Stimulated activated naive CD8-positive, alpha-beta T cell treated with anti-CD3 and anti-CD28 coated beads, Interleukin-15, amount 100 ng/mL, for 72 hours (primary cell): ENCODE data around the gene SMIM36.
"Not testable (repeated sequence)": the region's sequence is repeated elsewhere in the genome, so short reads cannot be mapped to it uniquely, and the experiment has no call there.

ENCODE experiments used
- ATAC-seq: fragments of 150-1000 bp; cut with Tn5 transposase; 2 replicates; pipeline ENCODE4 v1.10.0; 2021; ENCODE audit warnings: mild to moderate bottlenecking, moderate library complexity
- DNase-seq, 2 donors: peaks; one replicate each; pipeline ENCODE4 v3.0.0; 2021 to 2022
- H3K27ac Mint-ChIP-seq, 2 donors: one replicate each; pipeline ENCODE4 v1.8.0; 2022; ENCODE audit warnings: mild to moderate bottlenecking in 2 of 2, mixed read lengths in 2 of 2, moderate library complexity in 2 of 2
- H3K27me3 Mint-ChIP-seq: one replicate; pipeline ENCODE4 v1.8.0; 2022; ENCODE audit warnings: mixed read lengths
- H3K4me1 Mint-ChIP-seq: one replicate; pipeline ENCODE4 v1.8.0; 2022; ENCODE audit warnings: mild to moderate bottlenecking, mixed read lengths
- H3K4me3 Mint-ChIP-seq, 2 donors: one replicate each; pipeline ENCODE4 v1.8.0; 2022; ENCODE audit warnings: mild to moderate bottlenecking in 2 of 2, mixed read lengths in 2 of 2, moderate library complexity in 1 of 2
- H3K9me3 Mint-ChIP-seq, 2 donors: one replicate each; pipeline ENCODE4 v1.8.0; 2022; ENCODE audit warnings: mixed read lengths in 2 of 2

The SMIM36 gene

DNA sequence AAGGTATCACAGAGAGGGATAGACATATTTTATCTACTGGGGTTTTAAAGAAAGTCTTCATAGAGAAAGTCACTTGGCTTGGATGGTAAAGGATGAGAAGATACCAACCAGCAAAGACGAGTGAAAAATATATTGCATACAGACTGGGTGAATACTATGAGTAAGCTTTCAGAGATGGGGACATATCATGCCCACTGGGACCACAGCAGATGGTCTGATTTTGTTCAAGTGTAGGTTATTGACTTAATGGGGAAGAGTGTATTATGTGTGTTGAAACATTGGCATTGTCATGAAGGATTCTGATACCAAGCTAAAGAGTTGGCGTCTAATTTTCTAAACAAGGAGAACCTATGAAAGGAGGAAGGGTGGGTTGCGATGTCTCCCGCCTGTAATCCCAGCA lies 75.8 kb downstream of the SMIM36 start:
- Mint-ChIP-seq H3K4me3 (no peak overlapping the region), H3K9me3 (no peaks in the 10 kb centered on the region), H3K4me1 (peaks cover 61% of the 10 kb centered on the region), H3K27me3 (peaks cover 18% of the 10 kb centered on the region), H3K27ac (no peak overlapping the region)
- DNase-seq: no peak
- ATAC-seq: no peak

DNA sequence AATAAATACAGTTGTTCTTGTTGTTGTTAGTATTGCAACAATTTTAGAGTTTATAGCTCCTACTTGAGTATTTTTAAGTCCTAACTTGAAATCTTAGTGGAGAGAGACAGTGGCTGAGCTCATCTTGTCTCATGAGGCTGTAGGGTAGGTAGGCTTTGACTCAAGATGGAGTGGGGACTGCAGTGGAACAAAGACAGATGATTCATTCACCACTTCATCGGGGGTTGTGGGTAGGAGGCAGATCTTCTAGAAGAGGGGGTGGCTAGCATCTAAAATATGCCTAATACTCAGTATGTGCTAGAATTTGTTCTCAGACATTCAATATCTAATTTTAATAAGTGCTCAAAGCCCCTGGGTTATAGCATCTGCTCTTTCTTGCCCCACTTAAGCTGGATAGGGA lies 76.5 kb downstream of the SMIM36 start:
- peak in 1 of 2 donors; percentile 43 for DNase-seq
- ATAC-seq: peak; percentile 96

DNA sequence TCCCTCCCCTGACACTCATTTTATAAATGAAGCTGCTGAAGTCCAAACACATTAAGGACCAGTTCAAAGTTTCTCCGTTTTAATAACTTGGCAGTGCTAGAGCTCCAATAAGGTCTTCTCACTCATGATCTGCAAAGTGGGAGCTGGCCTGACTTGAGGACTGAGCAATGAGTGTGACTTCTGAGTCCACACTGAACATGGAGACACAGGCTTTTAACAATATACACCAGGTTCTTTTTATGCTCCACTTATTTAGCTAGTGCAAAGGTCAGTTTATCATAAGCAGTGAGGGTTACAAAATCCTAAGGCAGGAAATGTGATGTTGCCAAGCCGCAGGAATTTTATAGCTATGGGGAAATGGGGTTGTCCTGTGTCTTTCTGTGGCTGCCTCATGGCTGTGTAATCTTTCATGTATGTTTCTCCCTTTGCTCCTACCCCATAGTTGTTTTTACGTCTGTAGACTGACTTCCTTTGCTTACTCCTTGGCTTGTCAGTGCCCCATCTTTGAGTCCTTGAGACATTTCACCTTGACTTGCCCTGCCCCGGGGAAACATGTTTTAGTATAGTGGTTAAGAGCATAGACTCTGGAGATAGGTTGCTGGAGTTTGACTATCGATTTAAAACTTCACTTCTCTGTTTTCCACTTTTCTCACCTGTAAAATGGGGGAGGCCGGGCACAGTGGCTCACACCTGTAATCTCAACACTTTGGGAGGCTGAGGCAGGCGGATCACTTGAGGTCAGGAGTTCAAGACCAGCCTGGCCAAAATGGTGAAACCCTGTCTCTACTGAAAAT lies 77.4 kb downstream of the SMIM36 start:
- H3K27ac Mint-ChIP-seq: no peak overlapping the region
- peaks cover 61% of the 10 kb centered on the region for H3K4me1 Mint-ChIP-seq

More for the DNA sequence above, 76.5 kb downstream of the SMIM36 start:
- Mint-ChIP-seq H3K4me3 (no peak overlapping the region), H3K27ac (no peak overlapping the region), H3K9me3 (no peaks in the 10 kb centered on the region), H3K4me1 (peaks cover 61% of the 10 kb centered on the region), H3K27me3 (peaks cover 18% of the 10 kb centered on the region)

DNA sequence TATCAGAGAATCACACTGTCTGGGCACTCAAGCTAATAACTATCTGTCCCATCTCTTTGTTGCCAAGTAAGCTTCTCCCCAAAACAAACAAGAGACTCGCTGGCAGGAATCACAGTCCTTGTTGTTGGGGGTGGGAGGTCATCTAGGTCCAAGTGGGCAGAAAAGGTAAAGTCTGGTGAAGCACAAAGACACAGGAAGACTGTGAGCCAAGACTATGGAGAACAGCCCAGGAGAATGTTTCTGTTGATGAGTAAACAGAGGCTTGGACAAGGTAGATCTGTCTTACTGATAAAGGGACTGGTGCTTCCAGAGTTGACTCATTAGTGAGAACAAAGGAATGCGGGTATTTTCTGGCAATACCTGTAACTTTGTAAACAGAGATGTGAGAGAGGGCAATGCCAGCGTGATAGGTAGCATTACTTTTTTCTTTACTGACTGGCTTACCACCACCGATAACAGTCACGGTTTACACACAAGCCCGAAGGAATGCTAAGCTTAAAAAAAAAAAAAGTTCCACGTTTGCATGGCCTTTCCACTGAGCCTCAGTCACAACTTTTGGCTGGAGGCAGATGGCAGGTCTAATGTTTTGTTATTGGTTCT lies 78.1 kb downstream of the SMIM36 start:
- Mint-ChIP-seq H3K9me3 (no peaks in the 10 kb centered on the region), H3K4me1 (peaks cover 63% of the 10 kb centered on the region), H3K27ac (no peak overlapping the region), H3K27me3 (peaks cover 14% of the 10 kb centered on the region), H3K4me3 (peak overlapping the region in 1 of 2 donors; percentile 58)
- DNase-seq (no peak), ATAC-seq (no peak)

More for the DNA sequence above, 77.4 kb downstream of the SMIM36 start:
- Mint-ChIP-seq H3K9me3 (no peaks in the 10 kb centered on the region), H3K27me3 (peaks cover 18% of the 10 kb centered on the region), H3K4me3 (no peak overlapping the region)
- DNase-seq (no peak), ATAC-seq (no peak)

DNA sequence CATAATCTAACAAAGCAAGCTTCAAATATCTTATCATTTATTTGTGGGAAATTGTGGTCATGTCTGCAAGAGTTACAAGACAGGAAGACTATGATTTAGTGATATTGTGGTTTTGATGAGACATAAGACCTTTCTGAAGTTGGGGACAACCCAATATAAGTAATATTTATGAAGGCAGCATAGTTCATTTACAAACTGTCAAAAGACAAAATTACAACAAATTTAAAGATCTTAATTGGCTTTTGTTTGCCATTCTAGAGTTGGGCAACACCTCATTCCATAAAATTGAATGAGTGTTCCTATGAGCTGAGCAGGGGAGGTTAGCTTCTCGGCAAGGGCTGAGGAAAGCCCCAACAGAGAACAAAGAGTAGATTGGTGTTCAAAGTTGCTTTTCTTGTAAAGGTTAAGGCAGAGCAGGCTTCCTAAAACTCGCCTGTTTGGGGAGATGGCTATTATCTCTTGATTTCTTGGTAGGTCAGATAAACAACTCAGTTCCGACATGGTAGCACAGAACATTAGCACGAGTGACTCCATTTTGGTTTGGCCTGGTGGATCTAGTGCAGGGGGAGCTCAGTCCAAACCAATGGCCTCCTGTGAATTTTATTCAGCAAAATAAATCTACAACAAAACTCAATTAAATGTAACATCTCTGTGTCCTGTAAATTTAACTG lies 78.8 kb downstream of the SMIM36 start:
- H3K4me3 Mint-ChIP-seq: peak overlapping the region; percentile 58 to 59
- no peak overlapping the region for H3K27ac Mint-ChIP-seq
- no peak for DNase-seq
- H3K4me1 Mint-ChIP-seq: peaks cover 66% of the 10 kb centered on the region
- H3K9me3 Mint-ChIP-seq: no peaks in the 10 kb centered on the region
- peaks cover 8% of the 10 kb centered on the region for H3K27me3 Mint-ChIP-seq
- no peak for ATAC-seq

DNA sequence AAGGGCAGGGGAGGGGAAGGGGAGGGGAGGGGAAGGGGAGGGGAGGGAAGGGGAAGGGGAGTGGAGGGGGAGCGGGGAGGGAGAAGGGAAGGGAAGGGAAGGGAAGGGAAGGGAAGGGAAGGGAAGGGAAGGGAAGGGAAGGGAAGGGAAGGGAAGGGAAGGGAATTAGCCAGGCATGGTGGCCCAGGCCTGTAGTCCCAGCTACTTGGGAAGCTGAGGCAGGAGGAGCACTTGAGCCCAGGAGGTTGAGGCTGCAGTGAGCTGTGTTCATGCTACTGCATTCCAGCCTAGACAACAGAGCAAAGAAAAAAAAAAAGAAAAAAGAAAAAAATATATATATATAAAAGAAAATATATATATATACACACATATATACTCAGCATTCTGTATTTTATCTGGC lies 79.3 kb downstream of the SMIM36 start:
- DNase-seq, H3K4me3 Mint-ChIP-seq, H3K9me3 Mint-ChIP-seq, ATAC-seq, H3K27me3 Mint-ChIP-seq, H3K27ac Mint-ChIP-seq: not testable (repeated sequence)
- H3K4me1 Mint-ChIP-seq: peaks cover 66% of the 10 kb centered on the region

DNA sequence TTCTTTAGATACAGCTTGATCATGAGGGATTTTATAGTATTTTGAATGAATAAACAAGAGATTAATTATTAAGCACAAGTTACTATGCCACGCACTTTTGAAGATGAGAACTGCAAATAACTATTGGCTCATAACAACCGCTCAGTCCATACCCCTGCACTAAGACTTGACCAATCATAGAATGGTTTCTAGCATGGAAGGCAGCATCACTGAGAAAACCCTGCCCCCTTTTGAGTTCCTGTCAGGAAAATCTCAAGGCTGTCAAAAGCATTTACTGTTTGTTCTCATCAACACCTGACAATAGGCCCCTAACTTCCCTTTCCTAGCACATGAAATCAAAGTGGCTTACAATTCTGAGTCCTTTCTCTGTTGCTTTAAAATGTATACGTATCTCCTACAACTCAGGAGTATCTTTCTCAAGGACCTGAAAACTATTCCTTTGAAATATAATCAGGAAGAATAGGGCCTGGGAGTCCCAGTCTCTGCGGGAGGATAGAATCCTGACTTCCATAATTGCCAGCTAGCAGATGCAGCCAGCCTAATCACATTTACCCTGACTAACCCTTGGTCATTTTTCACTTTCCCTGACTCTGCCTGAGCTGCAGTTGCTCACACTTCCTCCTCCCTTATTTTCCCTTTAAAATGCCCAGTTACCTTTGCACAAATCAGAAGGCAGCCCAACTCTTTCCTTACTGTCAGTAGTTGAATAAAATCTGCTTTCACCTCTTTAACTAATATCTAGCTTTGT lies 80.5 kb downstream of the SMIM36 start:
- no peak overlapping the region for H3K4me3 Mint-ChIP-seq
- no peaks in the 10 kb centered on the region for H3K9me3 Mint-ChIP-seq
- ATAC-seq (no peak), DNase-seq (no peak)
- H3K27me3 Mint-ChIP-seq: peaks cover 4% of the 10 kb centered on the region
- peaks cover 62% of the 10 kb centered on the region for H3K4me1 Mint-ChIP-seq
- no peak overlapping the region for H3K27ac Mint-ChIP-seq

DNA sequence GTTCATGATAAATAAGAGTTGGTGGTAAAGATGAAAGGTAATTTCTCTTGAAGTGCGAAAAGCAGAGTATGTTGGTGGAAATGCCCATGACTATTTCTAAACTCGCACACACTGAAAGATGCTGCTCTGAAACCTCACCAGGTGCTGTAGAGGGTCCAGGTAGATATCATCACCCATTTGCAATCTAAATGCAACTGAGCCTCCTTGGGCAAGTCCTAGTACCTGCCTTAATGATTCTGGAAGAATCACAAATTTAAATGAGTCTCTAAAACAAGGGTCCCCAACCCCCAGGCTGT lies 83.7 kb downstream of the SMIM36 start:
- Mint-ChIP-seq H3K4me1 (peaks cover 34% of the 10 kb centered on the region), H3K27ac (no peak overlapping the region), H3K4me3 (peak overlapping the region in 1 of 2 donors; percentile 9), H3K9me3 (no peaks in the 10 kb centered on the region), H3K27me3 (peaks cover 36% of the 10 kb centered on the region)
- peak; percentile 66 for ATAC-seq
- DNase-seq: no peak

DNA sequence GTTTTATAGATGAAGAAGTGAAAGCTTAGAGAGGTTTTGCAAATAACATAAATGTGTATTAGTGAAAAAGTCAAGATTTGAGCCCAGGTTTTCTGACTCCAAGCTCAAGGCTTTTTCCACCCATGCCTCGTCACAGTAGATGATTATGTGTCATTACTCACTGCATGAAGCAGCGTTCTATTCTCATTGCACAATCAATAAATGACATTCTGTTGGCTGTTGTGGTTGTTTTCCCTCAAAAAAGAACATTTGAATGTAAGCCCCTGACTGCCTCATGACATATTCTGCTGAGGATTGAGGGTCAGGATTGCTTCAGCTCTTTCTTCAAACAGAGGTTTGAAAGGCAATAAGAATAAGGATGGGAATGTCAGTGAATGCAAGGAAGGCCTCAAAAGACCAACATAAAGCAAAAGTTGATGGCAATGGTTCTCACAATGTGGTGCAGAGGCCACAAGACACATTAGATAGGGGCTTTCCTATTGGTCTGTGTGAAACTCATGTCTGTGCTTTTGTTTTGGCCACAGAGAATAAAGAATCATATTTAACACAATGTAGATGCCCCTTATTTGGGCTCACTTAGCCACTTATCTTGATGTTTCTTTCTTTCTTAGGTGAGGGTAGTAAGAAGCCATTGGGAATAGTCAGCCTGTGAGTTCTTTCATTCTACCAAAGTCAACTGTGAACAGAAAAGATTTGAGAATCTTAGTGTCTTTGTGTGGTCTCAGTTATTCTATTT lies 84.2 kb downstream of the SMIM36 start:
- peak; percentile 95 for ATAC-seq
- Mint-ChIP-seq H3K9me3 (no peaks in the 10 kb centered on the region), H3K27me3 (peaks cover 36% of the 10 kb centered on the region)

DNA sequence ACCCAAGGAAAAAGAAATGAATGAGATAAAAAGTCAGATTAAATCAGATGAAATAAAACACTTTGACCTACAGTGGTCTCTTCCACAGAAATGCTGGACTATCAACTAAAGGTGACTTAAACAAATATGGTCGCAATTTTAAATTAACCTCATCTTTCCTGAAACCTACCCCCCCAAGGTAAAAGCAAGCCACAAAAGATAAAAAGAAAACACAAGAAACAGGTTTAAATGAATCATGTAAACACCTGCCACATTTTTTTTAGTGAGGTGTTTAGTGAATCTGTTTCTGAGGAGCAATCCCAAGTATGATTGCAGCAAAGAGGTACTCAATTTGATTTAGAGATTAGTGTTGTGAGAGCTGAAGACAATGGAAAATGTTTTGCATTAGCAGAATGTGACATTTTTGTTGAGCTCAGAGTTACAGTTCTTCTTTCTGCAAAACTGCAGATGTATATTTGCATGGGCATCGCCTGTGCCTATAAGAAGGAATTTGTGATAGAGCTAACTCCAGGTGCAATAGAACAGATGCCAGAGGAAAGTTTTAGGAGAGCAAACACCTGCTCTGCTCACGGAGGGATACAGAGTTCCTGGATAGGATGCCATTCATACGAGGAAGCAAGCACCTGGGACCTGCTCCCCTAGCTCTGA lies 86.2 kb downstream of the SMIM36 start:
- no peaks in the 10 kb centered on the region for H3K9me3 Mint-ChIP-seq

More for the DNA sequence above, 84.2 kb downstream of the SMIM36 start:
- DNase-seq: no peak
- peak overlapping the region in 1 of 2 donors; percentile 9 for H3K4me3 Mint-ChIP-seq
- peaks cover 34% of the 10 kb centered on the region for H3K4me1 Mint-ChIP-seq
- no peak overlapping the region for H3K27ac Mint-ChIP-seq

DNA sequence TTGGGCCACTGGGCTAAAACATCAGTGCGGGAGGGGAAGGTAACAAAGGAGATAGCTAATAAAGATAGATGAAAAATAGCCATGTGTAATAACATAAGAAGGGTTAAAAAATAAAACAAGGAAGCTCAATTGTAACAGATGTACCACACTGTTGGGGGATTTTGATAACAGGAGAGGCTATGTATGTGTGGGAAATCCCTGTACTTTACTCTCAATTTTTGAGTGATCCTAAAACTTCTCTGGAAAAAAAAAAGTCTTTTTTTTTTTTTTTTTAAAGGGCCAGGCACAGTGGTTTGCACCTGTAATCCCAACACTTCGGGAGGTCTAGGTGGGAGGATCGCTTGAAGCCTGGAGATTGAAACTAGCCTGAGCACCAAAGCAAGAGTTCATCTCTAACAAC lies 87.7 kb downstream of the SMIM36 start:
- no peak overlapping the region for H3K27ac Mint-ChIP-seq
- DNase-seq: no peak
- peaks cover 36% of the 10 kb centered on the region for H3K27me3 Mint-ChIP-seq
- H3K4me3 Mint-ChIP-seq: no peak overlapping the region
- H3K4me1 Mint-ChIP-seq: peaks cover 37% of the 10 kb centered on the region
- H3K9me3 Mint-ChIP-seq: no peaks in the 10 kb centered on the region
- ATAC-seq: no peak

More for the DNA sequence above, 86.2 kb downstream of the SMIM36 start:
- no peak for ATAC-seq
- Mint-ChIP-seq H3K27me3 (peaks cover 36% of the 10 kb centered on the region), H3K27ac (no peak overlapping the region), H3K4me3 (no peak overlapping the region), H3K4me1 (peaks cover 23% of the 10 kb centered on the region)
- no peak for DNase-seq

DNA sequence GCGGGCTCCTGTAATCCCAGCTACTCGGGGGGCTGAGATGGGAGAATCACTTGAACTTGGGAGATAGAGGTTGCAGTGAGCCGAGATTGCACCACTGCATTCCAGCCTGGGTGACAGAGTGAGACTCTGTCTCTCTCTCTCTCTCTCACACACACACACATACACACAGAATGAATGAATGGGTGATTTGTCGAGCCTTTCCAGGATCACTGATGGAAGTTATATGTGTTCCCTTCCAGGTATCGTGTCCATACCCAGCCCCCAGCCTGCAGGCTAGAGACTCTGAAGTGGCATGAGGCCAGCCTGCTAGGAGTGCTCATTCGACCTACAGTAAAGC lies 88.5 kb downstream of the SMIM36 start:
- H3K27me3 Mint-ChIP-seq: peaks cover 36% of the 10 kb centered on the region
- H3K4me1 Mint-ChIP-seq: peaks cover 39% of the 10 kb centered on the region
- not testable (repeated sequence) for ATAC-seq, H3K9me3 Mint-ChIP-seq, H3K27ac Mint-ChIP-seq, DNase-seq, H3K4me3 Mint-ChIP-seq

DNA sequence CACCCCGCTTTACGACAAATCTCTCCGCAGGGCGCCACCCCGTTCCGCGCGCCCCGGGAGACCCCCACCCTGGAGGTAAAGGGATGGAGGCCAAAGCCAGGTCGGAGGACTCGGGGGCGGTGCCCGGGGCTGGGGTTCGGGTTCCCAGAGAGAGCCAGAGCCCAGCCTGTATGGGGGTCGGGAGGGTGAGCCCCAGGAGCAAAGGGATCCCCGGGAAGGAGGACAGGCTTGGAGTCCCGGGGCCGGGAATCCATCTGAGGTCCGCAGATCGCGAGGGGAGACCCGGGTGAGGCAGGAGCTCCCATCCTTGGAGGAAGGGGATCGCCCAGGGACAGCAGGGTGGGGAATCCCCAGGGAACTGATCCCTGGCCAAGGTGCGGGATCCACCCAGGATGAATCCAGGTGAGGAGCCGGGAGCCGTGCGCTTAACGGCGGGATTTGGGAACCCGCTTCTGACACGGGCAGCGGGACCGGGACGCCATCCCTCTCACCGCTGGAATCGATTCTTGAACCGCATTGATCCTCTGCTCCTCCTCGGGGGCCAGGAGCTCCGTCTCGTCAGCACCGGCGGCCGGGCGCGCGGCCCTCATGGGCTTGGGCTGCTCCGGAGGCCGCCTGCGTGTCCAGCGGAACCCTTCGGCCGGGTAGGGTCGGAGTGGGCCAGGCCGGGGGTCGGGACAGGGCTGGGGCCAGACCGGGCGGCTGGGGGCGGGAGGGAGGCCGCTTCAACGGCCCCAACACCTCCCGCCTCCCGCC lies 89.9 kb downstream of the SMIM36 start, which contains the start of gene MMD:
Gene MMD, minus strand, starts transcription at position 657 of the 756 bp plus-strand sequence. Its CDS starts 140 bp downstream, at position 517.
- H3K4me1 Mint-ChIP-seq: peaks cover 43% of the 10 kb centered on the region

DNA sequence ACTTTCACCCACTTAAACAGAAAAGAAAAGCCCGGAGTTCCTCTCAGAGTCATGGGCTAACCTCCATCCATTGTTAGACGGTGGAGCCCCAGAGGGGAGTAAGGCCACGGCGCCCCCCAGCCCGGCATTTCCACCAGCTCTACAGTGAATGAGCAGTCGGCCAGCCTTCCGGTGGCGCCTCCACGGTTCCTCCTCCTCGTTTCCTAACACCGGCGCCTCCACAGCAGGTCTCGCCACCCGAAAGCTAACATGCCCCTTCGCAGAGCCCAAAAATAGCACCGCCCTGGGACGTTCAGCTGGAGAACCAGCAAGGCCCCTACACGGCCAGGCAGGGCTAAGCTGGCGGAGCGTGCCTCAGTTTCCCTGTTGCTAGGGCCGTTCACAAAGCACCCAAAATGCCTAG lies 90.5 kb downstream of the SMIM36 start:
- Mint-ChIP-seq H3K4me3 (peak overlapping the region; percentile 94 to 97), H3K4me1 (peaks cover 45% of the 10 kb centered on the region), H3K9me3 (no peaks in the 10 kb centered on the region), H3K27me3 (peaks cover 32% of the 10 kb centered on the region), H3K27ac (peak overlapping the region; percentile 97 to 98)
- DNase-seq: peak in 1 of 2 donors; percentile 40
- ATAC-seq: peak; percentile 15

More for the DNA sequence above, 89.9 kb downstream of the SMIM36 start, which contains the start of gene MMD:
- Mint-ChIP-seq H3K4me3 (peak within 1 kb of the TSS; percentile 94 to 97), H3K27me3 (peaks cover 36% of the 10 kb centered on the region), H3K27ac (peak within 1 kb of the TSS; percentile 97 to 98), H3K9me3 (no peaks in the 10 kb centered on the region)
- ATAC-seq: peak; percentile 53
- peak; percentile 23 to 54 for DNase-seq
